GM03348 (cell line): ENCODE results near the gene CHML.

Experiments
- DNase-seq: peaks from one replicate; pipeline ENCODE4 v3.0.0; 2012; ENCODE audit warnings: low spot score

CHML gene

DNA sequence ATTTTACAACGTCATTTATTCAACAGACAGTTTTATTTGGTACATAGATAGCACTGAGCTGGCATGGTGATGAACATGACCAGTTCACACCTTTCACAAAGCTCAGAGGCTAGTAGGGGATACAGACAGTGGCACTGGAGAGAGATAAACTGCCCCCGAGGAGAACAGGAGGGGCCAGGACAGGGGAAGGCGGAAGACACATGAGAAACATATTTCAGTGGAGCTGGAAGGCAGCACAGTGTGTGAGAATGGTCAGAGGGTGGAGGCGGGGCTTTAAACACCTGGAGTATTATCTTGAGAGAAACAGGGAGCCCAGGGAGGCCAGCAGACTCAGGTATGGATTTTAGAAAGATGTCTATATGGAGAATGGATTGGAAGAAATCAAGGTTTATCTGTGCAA is 49.5 kb downstream of the CHML start:
- no peak for DNase-seq
